ENCODE measurements around the gene MYH7.

DNA sequence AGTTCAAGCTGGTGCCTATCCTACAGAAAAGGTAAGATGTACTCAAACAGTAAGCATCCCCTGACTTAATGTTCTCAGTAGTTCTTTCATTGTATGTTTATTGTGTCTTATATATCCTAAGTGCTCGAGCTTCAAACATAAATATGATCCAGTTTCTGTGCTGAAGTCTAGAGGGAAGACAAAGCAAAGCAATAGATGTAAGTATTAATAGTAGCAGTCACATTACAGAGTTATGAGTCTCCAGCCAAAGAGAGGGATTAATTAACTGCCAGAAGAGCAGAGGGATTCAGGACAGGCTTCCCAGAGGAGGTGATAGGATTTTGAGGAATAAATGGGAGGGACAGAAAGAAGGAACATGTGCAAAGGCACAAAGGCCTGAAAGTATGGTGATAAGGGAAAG lies 35.5 kb upstream of the MYH7 start:
- TF ChIP-seq, protein P1, sequence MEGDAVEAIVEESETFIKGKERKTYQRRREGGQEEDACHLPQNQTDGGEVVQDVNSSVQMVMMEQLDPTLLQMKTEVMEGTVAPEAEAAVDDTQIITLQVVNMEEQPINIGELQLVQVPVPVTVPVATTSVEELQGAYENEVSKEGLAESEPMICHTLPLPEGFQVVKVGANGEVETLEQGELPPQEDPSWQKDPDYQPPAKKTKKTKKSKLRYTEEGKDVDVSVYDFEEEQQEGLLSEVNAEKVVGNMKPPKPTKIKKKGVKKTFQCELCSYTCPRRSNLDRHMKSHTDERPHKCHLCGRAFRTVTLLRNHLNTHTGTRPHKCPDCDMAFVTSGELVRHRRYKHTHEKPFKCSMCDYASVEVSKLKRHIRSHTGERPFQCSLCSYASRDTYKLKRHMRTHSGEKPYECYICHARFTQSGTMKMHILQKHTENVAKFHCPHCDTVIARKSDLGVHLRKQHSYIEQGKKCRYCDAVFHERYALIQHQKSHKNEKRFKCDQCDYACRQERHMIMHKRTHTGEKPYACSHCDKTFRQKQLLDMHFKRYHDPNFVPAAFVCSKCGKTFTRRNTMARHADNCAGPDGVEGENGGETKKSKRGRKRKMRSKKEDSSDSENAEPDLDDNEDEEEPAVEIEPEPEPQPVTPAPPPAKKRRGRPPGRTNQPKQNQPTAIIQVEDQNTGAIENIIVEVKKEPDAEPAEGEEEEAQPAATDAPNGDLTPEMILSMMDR (IDR thresholded peaks at IDR 0.05) = no peak
- TF ChIP-seq POLR2A (IDR thresholded peaks at IDR 0.05) (no peak), POLR2AphosphoS5 (IDR thresholded peaks at IDR 0.05; ENCODE audit: insufficient read depth in 1 of 2, low read depth in 1 of 2) (no peak)
